Measurements from ENCODE around the gene STAT6. TPM values are rescaled to one million over a fixed set of nuclear protein-coding genes. Genes with fewer than 3 reads are reported as not detected.

STAT6 gene
- polyA plus RNA-seq, 3 donors from 2014 or later: 71.1 to 94.0 (median 89.1) TPM

GRCh38 chr12:57139796-57140649 lies 28.9 kb upstream of the STAT6 start:
- Mint-ChIP-seq H3K27ac (no peak overlapping the region), H3K9me3 (no peaks in the 10 kb centered on the region), H3K27me3 (ENCODE audit: low read depth in 3 of 3) (peaks cover 0 to 4% (median 3%) of the 10 kb centered on the region in 3 donors), H3K36me3 (no peaks in the 10 kb centered on the region), H3K4me3 (no peak overlapping the region), H3K4me1 (no peaks in the 10 kb centered on the region)
- DNase-seq: no peak

GRCh38 chr12:57138526-57139272 lies 27.5 kb upstream of the STAT6 start:
- Mint-ChIP-seq H3K4me3 (no peak overlapping the region), H3K9me3 (no peaks in the 10 kb centered on the region), H3K36me3 (no peaks in the 10 kb centered on the region), H3K27ac (no peak overlapping the region), H3K27me3 (ENCODE audit: low read depth in 3 of 3) (peaks cover 0 to 6% (median 3%) of the 10 kb centered on the region in 3 donors), H3K4me1 (no peaks in the 10 kb centered on the region)
- no peak for DNase-seq

GRCh38 chr12:57135527-57136326 lies 24.6 kb upstream of the STAT6 start:
- Mint-ChIP-seq H3K4me3 (no peak overlapping the region), H3K9me3 (no peaks in the 10 kb centered on the region), H3K36me3 (no peaks in the 10 kb centered on the region), H3K4me1 (no peaks in the 10 kb centered on the region), H3K27ac (no peak overlapping the region), H3K27me3 (ENCODE audit: low read depth in 3 of 3) (peaks cover 0 to 3% (median 3%) of the 10 kb centered on the region in 3 donors)
- no peak for DNase-seq

GRCh38 chr12:57134949-57135348 lies 23.8 kb upstream of the STAT6 start:
- H3K9me3 Mint-ChIP-seq: no peaks in the 10 kb centered on the region
- no peaks in the 10 kb centered on the region for H3K36me3 Mint-ChIP-seq
- no peak for DNase-seq
- no peak overlapping the region for H3K4me3 Mint-ChIP-seq
- no peaks in the 10 kb centered on the region for H3K4me1 Mint-ChIP-seq
- H3K27ac Mint-ChIP-seq: no peak overlapping the region
- H3K27me3 Mint-ChIP-seq (ENCODE audit: low read depth in 3 of 3): peaks cover 0 to 6% (median 3%) of the 10 kb centered on the region in 3 donors

GRCh38 chr12:57133916-57134315 lies 22.8 kb upstream of the STAT6 start:
- Mint-ChIP-seq H3K4me3 (no peak overlapping the region), H3K36me3 (no peaks in the 10 kb centered on the region), H3K27me3 (ENCODE audit: low read depth in 3 of 3) (peaks cover 0 to 7% (median 6%) of the 10 kb centered on the region in 3 donors), H3K27ac (no peak overlapping the region), H3K4me1 (peaks cover 0 to 2% of the 10 kb centered on the region in 2 donors), H3K9me3 (no peaks in the 10 kb centered on the region)
- DNase-seq: no peak

DNA sequence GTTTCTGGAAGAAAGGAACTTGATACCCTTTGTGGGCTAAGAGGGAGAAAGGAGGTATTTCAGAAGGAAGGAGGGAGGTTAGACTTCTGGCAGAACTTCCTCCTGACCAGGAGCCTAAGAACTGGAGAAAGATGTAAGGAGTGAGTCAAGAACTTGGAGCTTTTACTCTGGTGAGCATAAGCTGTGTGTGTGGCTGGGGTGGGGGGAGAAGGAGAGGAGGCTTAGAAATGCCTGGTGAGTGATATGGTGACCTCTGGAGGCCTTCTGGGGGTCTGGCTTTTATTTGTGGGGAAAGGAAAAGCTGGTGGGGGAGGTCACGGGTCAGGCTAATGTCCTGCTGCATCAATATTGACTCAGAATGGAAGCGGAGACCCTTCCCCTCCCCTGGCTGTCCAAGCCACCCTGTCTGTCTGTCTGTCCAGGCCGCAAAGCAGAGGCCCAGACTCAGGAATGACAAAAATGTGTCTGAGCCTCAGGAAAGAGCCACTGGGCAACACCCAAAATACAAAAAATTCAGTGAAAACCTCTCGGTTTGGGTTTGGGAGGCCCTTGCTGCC lies 21.9 kb upstream of the STAT6 start:
- DNase-seq: no peak
- Mint-ChIP-seq H3K4me3 (no peak overlapping the region), H3K9me3 (no peaks in the 10 kb centered on the region), H3K27me3 (ENCODE audit: low read depth in 3 of 3) (peaks cover 1 to 7% (median 6%) of the 10 kb centered on the region in 3 donors), H3K4me1 (peaks cover 0 to 3% of the 10 kb centered on the region in 2 donors), H3K36me3 (no peaks in the 10 kb centered on the region), H3K27ac (no peak overlapping the region)

DNA sequence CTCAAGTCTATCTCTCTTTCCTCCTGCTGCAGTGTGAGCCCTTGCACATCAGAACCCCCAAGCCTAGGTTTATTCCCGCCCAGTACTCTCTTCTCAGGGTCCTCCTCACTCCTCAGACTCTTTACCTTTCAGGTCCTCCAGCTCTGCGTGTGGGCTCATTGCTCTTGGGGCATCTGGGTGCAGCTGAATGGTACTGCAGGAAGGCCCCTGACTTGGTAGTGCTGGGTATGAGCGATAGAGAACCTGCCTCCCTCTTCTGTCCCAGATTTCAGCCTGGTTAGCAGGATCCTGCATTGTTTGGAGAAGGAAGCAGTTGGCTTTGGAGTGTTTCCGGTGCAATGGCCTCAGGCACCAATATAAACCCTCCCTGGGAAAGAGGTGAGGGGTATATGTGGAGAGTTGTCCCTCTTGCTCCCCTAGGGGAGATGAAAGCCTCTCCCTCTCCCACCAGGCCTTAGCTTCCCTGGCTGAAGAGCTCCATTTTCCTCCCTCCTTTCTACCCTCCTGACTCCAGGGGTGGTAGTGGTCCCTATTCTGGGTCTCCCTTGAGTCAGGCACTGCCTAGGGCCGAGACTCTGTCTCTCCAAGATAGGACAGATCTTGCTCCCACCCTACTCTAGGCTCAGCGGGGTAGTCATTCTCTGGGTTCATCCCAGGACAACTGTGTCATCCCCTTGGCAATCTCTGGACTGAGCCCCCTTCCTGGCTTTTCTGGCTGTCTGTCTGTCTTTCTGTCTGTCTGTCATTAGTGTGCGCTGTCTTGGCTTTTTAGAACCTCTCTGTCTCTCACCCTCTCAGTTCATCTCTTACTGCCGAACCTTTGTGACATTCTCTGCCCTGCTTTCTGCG lies 21.0 kb upstream of the STAT6 start:
- H3K27ac Mint-ChIP-seq: no peak overlapping the region
- H3K4me1 Mint-ChIP-seq: peaks cover 4 to 7% of the 10 kb centered on the region in 2 donors
- no peaks in the 10 kb centered on the region for H3K36me3 Mint-ChIP-seq
- DNase-seq: no peak
- peak overlapping the region in 1 of 5 donors; percentile 7 for H3K4me3 Mint-ChIP-seq
- peaks cover 4 to 9% (median 6%) of the 10 kb centered on the region in 3 donors for H3K27me3 Mint-ChIP-seq (ENCODE audit: low read depth in 3 of 3)
- no peaks in the 10 kb centered on the region for H3K9me3 Mint-ChIP-seq

DNA sequence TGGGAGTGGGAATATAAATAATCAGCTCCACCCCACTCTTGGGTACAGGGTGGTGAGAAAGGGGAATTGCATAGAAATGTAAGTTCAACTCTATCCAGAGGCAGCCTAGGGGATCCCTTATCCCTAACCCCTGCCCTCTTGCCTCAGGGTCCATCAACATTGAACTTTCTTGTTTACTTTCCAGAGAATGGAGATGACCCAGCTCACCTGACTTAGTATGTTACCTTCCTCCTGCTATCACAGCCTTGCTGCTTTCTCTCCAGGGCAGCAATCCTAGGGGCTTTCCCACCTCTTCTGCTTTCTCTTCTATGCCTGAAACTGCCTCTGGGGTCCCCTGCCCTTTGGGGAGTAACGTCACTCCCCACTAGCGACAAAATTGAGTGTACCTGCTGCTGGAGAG lies 19.8 kb upstream of the STAT6 start:
- Mint-ChIP-seq H3K4me3 (no peak overlapping the region), H3K36me3 (no peaks in the 10 kb centered on the region), H3K27me3 (ENCODE audit: low read depth in 3 of 3) (peaks cover 6 to 11% (median 7%) of the 10 kb centered on the region in 3 donors), H3K4me1 (peaks cover 5 to 8% of the 10 kb centered on the region in 2 donors), H3K27ac (no peak overlapping the region), H3K9me3 (no peaks in the 10 kb centered on the region)
- DNase-seq: no peak

- Mint-ChIP-seq H3K9me3 (no peaks in the 10 kb centered on the region), H3K27me3 (ENCODE audit: low read depth in 3 of 3) (peaks cover 7 to 11% (median 7%) of the 10 kb centered on the region in 3 donors), H3K4me3 (peak overlapping the region; percentile 62 to 69 (median 67)), H3K36me3 (no peaks in the 10 kb centered on the region), H3K27ac (no peak overlapping the region), H3K4me1 (peaks cover 5 to 8% of the 10 kb centered on the region in 2 donors)
- no peak for DNase-seq
Observed at GRCh38 chr12:57129889-57130288, 18.7 kb upstream of the STAT6 start.

- H3K27ac Mint-ChIP-seq: no peak overlapping the region
- H3K9me3 Mint-ChIP-seq: no peaks in the 10 kb centered on the region
- no peaks in the 10 kb centered on the region for H3K36me3 Mint-ChIP-seq
- H3K27me3 Mint-ChIP-seq (ENCODE audit: low read depth in 3 of 3): peaks cover 7 to 11% (median 11%) of the 10 kb centered on the region in 3 donors
- H3K4me1 Mint-ChIP-seq: peaks cover 5 to 8% of the 10 kb centered on the region in 2 donors
- peak overlapping the region; percentile 62 to 69 (median 67) for H3K4me3 Mint-ChIP-seq
- DNase-seq: no peak
Observed at GRCh38 chr12:57129321-57129842, 18.2 kb upstream of the STAT6 start.

GRCh38 chr12:57128519-57129247 lies 17.5 kb upstream of the STAT6 start:
- Mint-ChIP-seq H3K27ac (no peak overlapping the region), H3K4me1 (peaks cover 5 to 8% of the 10 kb centered on the region in 2 donors), H3K27me3 (ENCODE audit: low read depth in 3 of 3) (peaks cover 7 to 11% (median 9%) of the 10 kb centered on the region in 3 donors), H3K4me3 (peak overlapping the region; percentile 77 to 86 (median 83)), H3K9me3 (no peaks in the 10 kb centered on the region), H3K36me3 (peaks cover 0 to 2% (median 0%) of the 10 kb centered on the region in 3 donors)
- DNase-seq: no peak

All from immature natural killer cell (primary cell).